Measurements from ENCODE around the gene SOX21. TPM values are rescaled to one million over a fixed set of nuclear protein-coding genes. Genes with fewer than 3 reads are reported as not detected.
A peak's percentile ranks its signal among the peaks of the same experiment; 100 is the strongest.

The SOX21 gene
- total RNA-seq, 2 donors from 2014 or later: 0.26 TPM; not detected in 1

GRCh38 chr13:94662274-94662945, 49.9 kb downstream of the SOX21 start:
- no peak for DNase-seq
- TF ChIP-seq CTCF (IDR thresholded peaks at IDR 0.05): no peak

DNA sequence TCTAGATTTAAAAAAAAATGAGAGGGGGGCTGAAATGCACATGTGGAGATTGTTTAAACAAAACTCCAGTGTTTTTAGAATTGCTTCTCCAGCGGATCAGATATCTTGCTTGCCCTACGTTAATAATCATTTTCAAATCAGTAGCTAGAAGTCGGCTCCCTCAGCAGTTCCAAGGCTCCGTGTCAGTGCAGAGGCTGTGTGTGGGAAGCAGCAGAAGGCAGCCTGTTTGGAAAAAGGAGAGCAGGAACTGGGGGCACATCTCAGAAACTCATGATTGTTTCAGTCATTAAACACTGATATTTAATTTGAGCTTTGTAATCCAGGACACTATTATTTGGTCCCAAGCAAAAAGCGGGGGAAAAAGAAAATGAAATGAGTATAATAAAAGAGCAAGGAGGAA, 50.9 kb downstream of the SOX21 start:
- H3K36me3 ChIP-seq (replicated peaks in 1 of 2; ENCODE audit: insufficient read depth in 1 of 2, low read depth in 2 of 2): no peaks in the 10 kb centered on the region
- no peaks in the 10 kb centered on the region for H3K9me3 ChIP-seq
- peaks cover 4% of the 10 kb centered on the region for H3K4me1 ChIP-seq
- DNase-seq (no peak), ATAC-seq (no peak)
- no peak overlapping the region for H3K27ac ChIP-seq
- no peak overlapping the region for H3K4me3 ChIP-seq
- H3K27me3 ChIP-seq: peaks cover 0 to 4% of the 10 kb centered on the region in 2 donors
- intact Hi-C loops (cut with DNase I): no loop called here
- 30 to 40% methylated on average over 5 of the region's 5 CpGs for WGBS, 2 donors
- TF ChIP-seq POLR2A (IDR thresholded peaks at IDR 0.05): no peak
- no peak for TF ChIP-seq CTCF (IDR thresholded peaks at IDR 0.05)

More at GRCh38 chr13:94662274-94662945, 49.9 kb downstream of the SOX21 start:
- 25 to 33% methylated on average over 12 of the region's 12 CpGs for WGBS, 2 donors
- peaks cover 0 to 4% of the 10 kb centered on the region in 2 donors for H3K27me3 ChIP-seq
- H3K36me3 ChIP-seq (replicated peaks in 1 of 2; ENCODE audit: insufficient read depth in 1 of 2, low read depth in 2 of 2): no peaks in the 10 kb centered on the region
- H3K27ac ChIP-seq: no peak overlapping the region
- intact Hi-C loops (cut with DNase I): no loop called here
- no peak overlapping the region for H3K4me3 ChIP-seq
- H3K9me3 ChIP-seq: no peaks in the 10 kb centered on the region
- no peak for ATAC-seq
- peaks cover 4% of the 10 kb centered on the region for H3K4me1 ChIP-seq

DNA sequence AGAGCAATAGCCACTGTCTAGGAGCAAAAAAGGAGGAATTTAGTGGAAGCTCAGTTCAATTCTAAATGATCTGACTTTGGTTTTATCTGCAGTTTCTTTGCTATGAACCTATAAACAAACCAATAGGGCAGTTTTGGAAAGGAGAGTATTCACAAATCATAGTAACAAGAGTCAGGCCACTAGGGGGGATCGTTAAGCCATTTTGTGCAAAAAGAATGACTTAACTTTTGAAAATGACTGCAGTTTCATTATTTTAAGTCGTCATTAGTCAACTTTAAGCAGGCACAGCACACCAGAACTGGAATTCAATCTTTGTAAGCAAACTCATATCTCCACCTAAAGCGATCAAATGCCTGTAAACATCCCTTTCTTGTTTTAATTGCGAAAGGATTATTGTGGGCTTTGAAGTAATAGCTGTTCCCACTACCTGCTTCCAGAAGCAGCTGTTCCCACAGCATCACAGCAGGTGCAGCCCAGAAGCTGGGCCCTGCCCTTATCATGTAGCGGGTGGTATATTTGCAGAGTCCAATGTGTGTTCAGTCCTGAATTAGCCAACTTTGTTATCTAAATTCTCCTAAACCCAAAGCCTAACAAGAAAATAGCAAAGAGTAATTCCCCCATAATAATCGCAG, 51.5 kb downstream of the SOX21 start:
- Histone ChIP-seq H3K9me3 (no peaks in the 10 kb centered on the region), H3K4me3 (no peak overlapping the region), H3K27ac (no peak overlapping the region), H3K27me3 (peaks cover 0 to 4% of the 10 kb centered on the region in 2 donors), H3K36me3 (replicated peaks in 1 of 2; ENCODE audit: insufficient read depth in 1 of 2, low read depth in 2 of 2) (no peaks in the 10 kb centered on the region), H3K4me1 (peaks cover 4% of the 10 kb centered on the region)
- intact Hi-C loops (cut with DNase I): no loop called here
- WGBS, 2 donors: 16 to 31% methylated on average over 6 of the region's 6 CpGs
- TF ChIP-seq CTCF (IDR thresholded peaks at IDR 0.05): peak in 1 of 7 experiments; percentile 2
- no peak for TF ChIP-seq POLR2A (IDR thresholded peaks at IDR 0.05)
- ATAC-seq: no peak
- DNase-seq: peak in 1 of 4 donors; percentile 12

Small RNAs within 50 kb of the gene (small RNA-seq; reads per million reads assigned to genes)
- not detected for gene RN7SL585P

Other genes starting within 250 kb of the SOX21 start
- under 1 TPM; 0.33 to 0.78 TPM for gene DCT, start 232.9 kb downstream of the SOX21 start, total RNA-seq
- gene TGDS, start 116.4 kb downstream of the SOX21 start, total RNA-seq: 1 to 10 TPM; 6.0 to 8.2 TPM
- gene GPR180, start 110.7 kb downstream of the SOX21 start, total RNA-seq: 1 to 10 TPM; 4.6 to 6.0 TPM